ENCODE results near the gene SLC28A2.

GRCh38 chr15:45253330-45253729 is 1.3 kb downstream of the SLC28A2 start:
- TF ChIP-seq ELK1 (IDR thresholded peaks at IDR 0.05; ENCODE audit: low read depth, low read length) (no peak), REST (IDR thresholded peaks at IDR 0.05) (no peak), ESRRA (IDR thresholded peaks at IDR 0.05; ENCODE audit: borderline replicate concordance, low read length) (no peak), CTCF (IDR thresholded peaks at IDR 0.05) (no peak), MAX (IDR thresholded peaks at IDR 0.05) (no peak), E2F6 (IDR thresholded peaks at IDR 0.05; ENCODE audit: borderline replicate concordance, low read depth) (no peak), NPAS2 (CRISPR knock-in tag; IDR thresholded peaks at IDR 0.05; ENCODE audit: borderline replicate concordance) (no peak), JUN (IDR thresholded peaks at IDR 0.05) (no peak), RCOR1 (IDR thresholded peaks at IDR 0.05; ENCODE audit: low read depth, low read length) (no peak), NR3C1 (IDR thresholded peaks at IDR 0.05) (no peak), POLR2A (IDR thresholded peaks at IDR 0.05; ENCODE audit: low read length) (no peak), MAZ (IDR thresholded peaks at IDR 0.05; ENCODE audit: borderline replicate concordance, low read depth, low read length) (no peak), TP53 (CRISPR knock-in tag; IDR thresholded peaks at IDR 0.05) (no peak), EP300 (IDR thresholded peaks at IDR 0.05) (no peak)
